SK-N-MC (cell line): ENCODE data around the gene CD248.

Source experiments
- EZH2 ChIP-seq: fragments of 200-600 bp; sonication (generic); IDR thresholded peaks from one replicate; pipeline ENCODE4 v1.6.1; 2017; ENCODE audit warnings: antibody characterized with exemption
- POLR2AphosphoS5 ChIP-seq: IDR thresholded peaks from 2 replicates; pipeline ENCODE4 v1.6.1; 2012; ENCODE audit warnings: mild to moderate bottlenecking, low read depth, low read length, borderline replicate concordance

- TF ChIP-seq EZH2 (no peak), POLR2AphosphoS5 (no peak; the same call in 1 of the 2 replicates)
These were observed 28.4 kb upstream of the CD248 start for GRCh38 chr11:66345316-66345649.
